Breast epithelium (tissue), 4 donors: ENCODE data around the gene REG3G. TPM values are rescaled to one million over a fixed set of nuclear protein-coding genes. Genes with fewer than 3 reads are reported as not detected.

Experiments used
- DNase-seq, 2 donors: peaks; one replicate each; pipeline ENCODE4 v3.0.0-alpha.2; 2019; ENCODE audit warnings: low spot score in 2 of 2
- H3K27ac ChIP-seq, 2 donors: fragments of 200-600 bp; sonication (generic) in 1 of 2; one replicate each; pipeline ENCODE4 v1.5.1; 2016 to 2019; ENCODE audit warnings: mild to moderate bottlenecking in 1 of 2
- H3K27me3 ChIP-seq, 2 donors: fragments of 200-600 bp; sonication (generic) in 1 of 2; one replicate each; pipeline versions ENCODE4 v1.5.1 to v1.6.0; 2017 to 2019; ENCODE audit warnings: control low read depth in 1 of 2, mild to moderate bottlenecking in 1 of 2
- H3K36me3 ChIP-seq: fragments of 200-600 bp; one replicate; pipeline ENCODE4 v1.5.1; 2019
- H3K4me1 ChIP-seq, 2 donors: fragments of 200-600 bp; sonication (generic); one replicate each; pipeline ENCODE4 v1.5.1; 2016 to 2019; ENCODE audit warnings: control low read depth in 1 of 2
- H3K4me3 ChIP-seq, 3 donors: fragments of 200-600 bp; sonication (generic); 1 replicate in 2 of 3; 2 replicates in 1 of 3; pipeline ENCODE4 v1.5.1; 2016 to 2019; ENCODE audit warnings: mild to moderate bottlenecking in 3 of 3, moderate library complexity in 2 of 3
- H3K9me3 ChIP-seq, 2 donors: fragments of 200-600 bp; sonication (generic) in 1 of 2; one replicate each; pipeline ENCODE4 v1.5.1; 2016 to 2019; ENCODE audit warnings: control low read depth in 1 of 2
- CTCF ChIP-seq, 3 donors: fragments of 450-650 bp; IDR thresholded peaks; one replicate each; pipeline ENCODE4 v1.5.1; 2016 to 2017; ENCODE audit warnings: antibody characterized with exemption in 3 of 3, mild to moderate bottlenecking in 3 of 3, moderate library complexity in 3 of 3
- POLR2A ChIP-seq: fragments of 450-650 bp; IDR thresholded peaks from one replicate; pipeline ENCODE4 v1.6.1; 2016; ENCODE audit warnings: antibody characterized with exemption, mild to moderate bottlenecking, moderate library complexity
- POLR2AphosphoS5 ChIP-seq, 3 donors: sonication (generic); formaldehyde crosslinking; IDR thresholded peaks; one replicate each; pipeline ENCODE4 v1.6.1; 2017; ENCODE audit warnings: antibody characterized with exemption in 3 of 3
- intact Hi-C: fragments of 100-400 bp; cut with DNase I; formaldehyde crosslinking; loops from one replicate; pipeline ENCODE4 v1.15.1; 2023; ENCODE audit warnings: low total_unique reads
- total RNA-seq, 3 donors: library from RNA; depleted of rRNA; stranded (reverse); fragments of >200 nt; gene quantifications; one replicate each; pipeline ENCODE4 v1.1.0, GENCODE V29; 2016

The REG3G gene
- total RNA-seq, 3 donors from 2014 or later, result not detected

GRCh38 chr2:78992451-78992806 is 33.1 kb upstream of the REG3G start:
- Histone ChIP-seq H3K27me3 (peaks cover 0 to 38% of the 10 kb centered on the region in 2 donors), H3K4me3 (peak overlapping the region in 2 of 3 donors; percentile 39 to 56), H3K27ac (no peak overlapping the region), H3K36me3 (no peaks in the 10 kb centered on the region), H3K4me1 (no peaks in the 10 kb centered on the region), H3K9me3 (no peaks in the 10 kb centered on the region)
- TF ChIP-seq POLR2A, result no peak
- TF ChIP-seq CTCF (IDR thresholded peaks at IDR 0.05), result no peak
- no peak for TF ChIP-seq POLR2AphosphoS5 (IDR thresholded peaks at IDR 0.05)
- intact Hi-C loops, result no loop called here
- no peak for DNase-seq

GRCh38 chr2:78992807-78993517 is 32.5 kb upstream of the REG3G start:
- no peak for TF ChIP-seq CTCF (IDR thresholded peaks at IDR 0.05)
- no peak for TF ChIP-seq POLR2A
- TF ChIP-seq POLR2AphosphoS5 (IDR thresholded peaks at IDR 0.05), result no peak
- Histone ChIP-seq H3K36me3 (no peaks in the 10 kb centered on the region), H3K4me1 (no peaks in the 10 kb centered on the region), H3K27ac (no peak overlapping the region), H3K4me3 (peak overlapping the region in 2 of 3 donors; percentile 39 to 56), H3K9me3 (no peaks in the 10 kb centered on the region), H3K27me3 (peaks cover 0 to 38% of the 10 kb centered on the region in 2 donors)
- intact Hi-C loops, result no loop called here
- no peak for DNase-seq

GRCh38 chr2:78993518-78994148 is 31.9 kb upstream of the REG3G start:
- H3K4me3 ChIP-seq, result peak overlapping the region in 1 of 3 donors; percentile 56
- H3K27ac ChIP-seq, result no peak overlapping the region
- no peaks in the 10 kb centered on the region for H3K36me3 ChIP-seq
- no peak for TF ChIP-seq POLR2A
- TF ChIP-seq CTCF (IDR thresholded peaks at IDR 0.05), result no peak
- TF ChIP-seq POLR2AphosphoS5 (IDR thresholded peaks at IDR 0.05), result no peak
- no peaks in the 10 kb centered on the region for H3K9me3 ChIP-seq
- DNase-seq, result no peak
- H3K27me3 ChIP-seq, result peaks cover 0 to 38% of the 10 kb centered on the region in 2 donors
- no peaks in the 10 kb centered on the region for H3K4me1 ChIP-seq
- intact Hi-C loops, result no loop called here

GRCh38 chr2:78994789-78995188 is 30.7 kb upstream of the REG3G start:
- Histone ChIP-seq H3K9me3 (no peaks in the 10 kb centered on the region), H3K4me3 (no peak overlapping the region), H3K27ac (no peak overlapping the region), H3K27me3 (peaks cover 0 to 38% of the 10 kb centered on the region in 2 donors), H3K4me1 (no peaks in the 10 kb centered on the region), H3K36me3 (no peaks in the 10 kb centered on the region)
- no peak for DNase-seq
- intact Hi-C loops, result no loop called here
- TF ChIP-seq CTCF (IDR thresholded peaks at IDR 0.05) (no peak), POLR2A (no peak), POLR2AphosphoS5 (IDR thresholded peaks at IDR 0.05) (no peak)

- Histone ChIP-seq H3K9me3 (no peaks in the 10 kb centered on the region), H3K4me1 (no peaks in the 10 kb centered on the region), H3K4me3 (no peak overlapping the region), H3K27me3 (peaks cover 0 to 4% of the 10 kb centered on the region in 2 donors), H3K36me3 (no peaks in the 10 kb centered on the region), H3K27ac (no peak overlapping the region)
- DNase-seq, result no peak
- no peak for TF ChIP-seq CTCF (IDR thresholded peaks at IDR 0.05)
- no peak for TF ChIP-seq POLR2A
- no peak for TF ChIP-seq POLR2AphosphoS5 (IDR thresholded peaks at IDR 0.05)
- intact Hi-C loops, result no loop called here
These were observed 26.1 kb upstream of the REG3G start for GRCh38 chr2:78999406-78999805.
